SK-N-MC (cell line): ENCODE results near the gene CASP2.

Experiments used
- EZH2 ChIP-seq: fragments of 200-600 bp; sonication (generic); IDR thresholded peaks from one replicate; pipeline ENCODE4 v1.6.1; 2017; ENCODE audit warnings: antibody characterized with exemption
- FOXP2 ChIP-seq: optimal IDR thresholded peaks from 2 replicates; pipeline ENCODE3; 2011; ENCODE audit warnings: mild to moderate bottlenecking, moderate library complexity; ENCODE audit not compliant: insufficient read depth; ENCODE audit errors: extremely low read length, control extremely low read depth
- POLR2AphosphoS5 ChIP-seq: IDR thresholded peaks from 2 replicates; pipeline ENCODE4 v1.6.1; 2012; ENCODE audit warnings: mild to moderate bottlenecking, low read depth, low read length, borderline replicate concordance

DNA sequence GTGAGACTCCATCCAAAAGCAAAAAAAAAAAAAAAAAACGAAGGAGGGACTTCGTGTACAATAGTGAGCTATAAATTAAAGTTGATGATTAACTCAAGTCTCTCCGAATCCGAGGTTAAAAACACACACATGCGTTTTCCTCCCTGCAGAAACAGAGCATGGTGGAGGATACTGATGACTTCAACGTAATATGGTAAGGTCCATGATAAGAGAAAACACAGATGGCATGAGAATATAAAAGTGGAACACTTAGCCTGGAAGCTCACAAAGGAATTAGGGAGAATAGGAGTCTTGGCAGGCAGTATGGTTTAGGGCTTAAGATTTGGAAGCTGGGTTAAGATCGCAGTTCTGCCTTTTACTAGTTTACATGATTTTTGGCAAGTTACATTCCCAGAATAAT is 45.0 kb upstream of the CASP2 start:
- TF ChIP-seq EZH2 (no peak), POLR2AphosphoS5 (no peak), FOXP2 (no peak)
